Keratinocyte (primary cell): ENCODE results near the gene LHPP.

Experiments used
- EZH2 ChIP-seq: IDR thresholded peaks from one replicate; pipeline ENCODE4 v1.6.1; 2012; ENCODE audit warnings: inconsistent platforms, mild to moderate bottlenecking, low read length, moderate library complexity
- TF ChIP-seq, protein P1 (sequence below), 3 experiments: IDR thresholded peaks in 1 of 3; conservative IDR thresholded peaks in 1 of 3; optimal IDR thresholded peaks in 1 of 3; 2 replicates in 2 of 3; 3 replicates in 1 of 3; pipeline versions ENCODE3 to v1.5.1; 2011; ENCODE audit warnings: low read length in 3 of 3, mild to moderate bottlenecking in 3 of 3, moderate library complexity in 2 of 3, control low read depth in 1 of 3, inconsistent platforms in 1 of 3; ENCODE audit not compliant: insufficient read depth in 2 of 3; ENCODE audit errors: extremely low read depth in 1 of 3

- TF ChIP-seq, protein P1, sequence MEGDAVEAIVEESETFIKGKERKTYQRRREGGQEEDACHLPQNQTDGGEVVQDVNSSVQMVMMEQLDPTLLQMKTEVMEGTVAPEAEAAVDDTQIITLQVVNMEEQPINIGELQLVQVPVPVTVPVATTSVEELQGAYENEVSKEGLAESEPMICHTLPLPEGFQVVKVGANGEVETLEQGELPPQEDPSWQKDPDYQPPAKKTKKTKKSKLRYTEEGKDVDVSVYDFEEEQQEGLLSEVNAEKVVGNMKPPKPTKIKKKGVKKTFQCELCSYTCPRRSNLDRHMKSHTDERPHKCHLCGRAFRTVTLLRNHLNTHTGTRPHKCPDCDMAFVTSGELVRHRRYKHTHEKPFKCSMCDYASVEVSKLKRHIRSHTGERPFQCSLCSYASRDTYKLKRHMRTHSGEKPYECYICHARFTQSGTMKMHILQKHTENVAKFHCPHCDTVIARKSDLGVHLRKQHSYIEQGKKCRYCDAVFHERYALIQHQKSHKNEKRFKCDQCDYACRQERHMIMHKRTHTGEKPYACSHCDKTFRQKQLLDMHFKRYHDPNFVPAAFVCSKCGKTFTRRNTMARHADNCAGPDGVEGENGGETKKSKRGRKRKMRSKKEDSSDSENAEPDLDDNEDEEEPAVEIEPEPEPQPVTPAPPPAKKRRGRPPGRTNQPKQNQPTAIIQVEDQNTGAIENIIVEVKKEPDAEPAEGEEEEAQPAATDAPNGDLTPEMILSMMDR (optimal IDR thresholded peaks at IDR 0.05 in 1 of 3, IDR thresholded peaks at IDR 0.05 in 1 of 3, conservative IDR thresholded peaks at IDR 0.05 in 1 of 3; ENCODE audit: extremely low read depth in 1 of 3, insufficient read depth in 2 of 3, low read length in 3 of 3), result no peak
- TF ChIP-seq EZH2, result no peak
These were observed 49.1 kb downstream of the LHPP start for GRCh38 chr10:124510759-124511158.
